ENCODE results near the gene CLDN12.

The CLDN12 gene

DNA sequence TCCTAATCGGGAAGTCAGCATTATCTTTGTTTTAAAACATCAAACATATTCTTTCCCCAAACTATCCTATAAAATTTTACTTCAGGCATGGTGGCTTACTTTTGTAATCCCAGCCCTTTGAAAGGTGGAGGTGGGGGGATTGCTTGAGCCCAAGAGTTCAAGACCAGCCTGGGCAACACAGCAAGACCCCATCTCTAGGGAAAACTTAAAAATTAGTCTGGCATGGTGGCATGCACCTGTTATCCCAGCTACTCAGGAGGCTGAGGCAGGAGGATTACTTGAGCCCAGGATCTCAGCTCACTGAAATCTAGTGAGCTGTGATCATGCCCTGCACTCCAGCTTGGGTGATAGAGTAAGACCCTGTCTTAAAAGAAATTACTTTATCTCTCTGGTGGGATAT lies 4.9 kb downstream of the CLDN12 start:
- H3K36me3 ChIP-seq (ENCODE audit: control insufficient read depth, insufficient read depth, low read length): peaks cover 15% of the 10 kb centered on the region
- no peak overlapping the region for H3K9ac ChIP-seq (ENCODE audit: low read length)
- no peaks in the 10 kb centered on the region for H3K27me3 ChIP-seq (ENCODE audit: control insufficient read depth, insufficient read depth, low read length)
- H3K4me3 ChIP-seq (ENCODE audit: low read length): no peak overlapping the region
- H3K4me1 ChIP-seq (ENCODE audit: control insufficient read depth, insufficient read depth, low read length): peaks cover 3% of the 10 kb centered on the region
- H3K27ac ChIP-seq (ENCODE audit: low read depth, low read length): no peak overlapping the region

DNA sequence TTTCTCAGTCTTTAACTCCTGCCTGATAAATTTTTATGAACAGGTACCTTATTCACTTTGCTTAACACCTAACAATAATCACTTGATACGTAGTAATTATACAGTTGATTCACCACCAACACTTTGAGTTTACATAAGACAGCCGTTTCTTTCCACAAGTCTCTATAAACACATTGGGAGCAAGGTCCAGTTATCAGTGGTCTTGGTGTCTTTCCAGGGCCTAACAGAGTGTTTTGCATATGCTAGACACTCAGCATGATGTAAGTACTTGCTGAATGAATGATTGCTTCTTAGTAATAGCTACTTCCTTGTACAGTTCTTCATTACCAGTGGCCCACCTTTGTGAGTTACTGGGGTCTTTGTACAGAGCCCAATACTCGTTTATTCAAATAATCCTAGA lies 6.4 kb downstream of the CLDN12 start:
- H3K4me1 ChIP-seq (ENCODE audit: control insufficient read depth, insufficient read depth, low read length): no peaks in the 10 kb centered on the region
- H3K9ac ChIP-seq (ENCODE audit: low read length): no peak overlapping the region
- peaks cover 15% of the 10 kb centered on the region for H3K36me3 ChIP-seq (ENCODE audit: control insufficient read depth, insufficient read depth, low read length)
- H3K4me3 ChIP-seq (ENCODE audit: low read length): no peak overlapping the region
- H3K27ac ChIP-seq (ENCODE audit: low read depth, low read length): no peak overlapping the region
- H3K27me3 ChIP-seq (ENCODE audit: control insufficient read depth, insufficient read depth, low read length): no peaks in the 10 kb centered on the region

DNA sequence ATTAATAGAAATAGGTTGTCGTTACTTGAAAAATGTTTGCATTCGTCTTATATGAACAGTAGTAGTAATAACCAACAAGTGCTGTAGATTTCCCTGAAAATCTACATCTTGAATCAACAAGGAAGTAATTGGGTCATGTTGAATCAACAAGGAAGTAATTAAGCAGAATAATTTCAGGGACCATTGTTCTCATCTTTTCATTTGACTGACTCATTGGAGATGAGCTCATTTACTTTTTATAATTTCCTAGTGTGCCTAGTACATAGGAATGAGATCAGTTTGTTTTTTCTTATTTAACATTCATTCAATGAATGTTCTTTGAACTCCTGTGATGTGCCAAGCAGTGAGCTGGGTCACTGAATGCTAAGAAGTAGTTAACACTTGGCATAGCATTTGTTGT lies 8.2 kb downstream of the CLDN12 start:
- Histone ChIP-seq H3K4me1 (ENCODE audit: control insufficient read depth, insufficient read depth, low read length) (no peaks in the 10 kb centered on the region), H3K27me3 (ENCODE audit: control insufficient read depth, insufficient read depth, low read length) (no peaks in the 10 kb centered on the region), H3K36me3 (ENCODE audit: control insufficient read depth, insufficient read depth, low read length) (peaks cover 9% of the 10 kb centered on the region), H3K9ac (ENCODE audit: low read length) (no peak overlapping the region), H3K4me3 (ENCODE audit: low read length) (no peak overlapping the region), H3K27ac (ENCODE audit: low read depth, low read length) (no peak overlapping the region)

DNA sequence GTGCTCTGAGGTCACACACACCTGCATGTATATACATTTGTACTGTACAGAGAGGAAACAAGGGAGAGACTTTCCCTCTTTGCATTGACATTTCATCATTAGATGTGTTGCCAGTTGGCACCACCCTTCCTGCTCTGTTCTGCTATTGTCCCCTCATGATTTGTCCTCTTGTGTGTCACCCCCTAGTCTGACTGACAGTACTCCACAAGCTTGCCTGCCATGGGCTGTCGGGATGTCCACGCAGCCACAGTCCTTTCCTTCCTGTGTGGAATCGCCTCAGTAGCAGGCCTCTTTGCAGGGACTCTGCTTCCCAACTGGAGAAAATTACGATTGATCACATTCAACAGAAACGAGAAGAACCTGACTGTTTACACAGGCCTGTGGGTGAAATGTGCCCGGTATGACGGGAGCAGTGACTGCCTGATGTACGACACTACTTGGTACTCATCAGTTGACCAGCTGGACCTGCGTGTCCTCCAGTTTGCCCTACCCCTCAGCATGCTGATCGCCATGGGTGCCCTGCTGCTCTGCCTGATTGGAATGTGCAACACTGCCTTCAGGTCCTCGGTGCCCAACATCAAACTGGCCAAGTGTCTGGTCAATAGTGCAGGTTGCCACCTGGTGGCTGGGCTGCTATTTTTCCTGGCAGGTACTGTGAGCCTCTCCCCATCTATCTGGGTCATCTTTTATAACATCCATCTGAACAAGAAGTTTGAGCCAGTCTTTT lies 9.4 kb downstream of the CLDN12 start:
- Histone ChIP-seq H3K9ac (ENCODE audit: low read length) (no peak overlapping the region), H3K4me1 (ENCODE audit: control insufficient read depth, insufficient read depth, low read length) (no peaks in the 10 kb centered on the region), H3K36me3 (ENCODE audit: control insufficient read depth, insufficient read depth, low read length) (peaks cover 6% of the 10 kb centered on the region), H3K4me3 (ENCODE audit: low read length) (no peak overlapping the region), H3K27ac (ENCODE audit: low read depth, low read length) (no peak overlapping the region), H3K27me3 (ENCODE audit: control insufficient read depth, insufficient read depth, low read length) (no peaks in the 10 kb centered on the region)

DNA sequence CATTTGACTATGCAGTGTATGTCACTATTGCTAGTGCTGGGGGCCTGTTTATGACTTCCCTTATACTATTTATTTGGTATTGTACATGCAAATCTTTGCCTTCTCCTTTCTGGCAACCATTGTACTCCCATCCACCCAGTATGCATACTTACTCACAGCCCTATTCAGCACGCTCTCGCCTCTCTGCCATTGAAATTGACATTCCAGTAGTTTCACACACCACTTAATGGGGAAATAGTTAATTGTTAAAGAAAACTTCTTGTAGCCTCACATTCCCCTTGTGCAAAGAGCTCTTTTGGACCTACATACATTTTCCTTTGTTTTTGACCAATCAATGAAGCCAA lies 9.9 kb downstream of the CLDN12 start:
- Histone ChIP-seq H3K4me1 (ENCODE audit: control insufficient read depth, insufficient read depth, low read length) (no peaks in the 10 kb centered on the region), H3K36me3 (ENCODE audit: control insufficient read depth, insufficient read depth, low read length) (peaks cover 5% of the 10 kb centered on the region), H3K9ac (ENCODE audit: low read length) (no peak overlapping the region), H3K4me3 (ENCODE audit: low read length) (no peak overlapping the region), H3K27me3 (ENCODE audit: control insufficient read depth, insufficient read depth, low read length) (no peaks in the 10 kb centered on the region), H3K27ac (ENCODE audit: low read depth, low read length) (no peak overlapping the region)

DNA sequence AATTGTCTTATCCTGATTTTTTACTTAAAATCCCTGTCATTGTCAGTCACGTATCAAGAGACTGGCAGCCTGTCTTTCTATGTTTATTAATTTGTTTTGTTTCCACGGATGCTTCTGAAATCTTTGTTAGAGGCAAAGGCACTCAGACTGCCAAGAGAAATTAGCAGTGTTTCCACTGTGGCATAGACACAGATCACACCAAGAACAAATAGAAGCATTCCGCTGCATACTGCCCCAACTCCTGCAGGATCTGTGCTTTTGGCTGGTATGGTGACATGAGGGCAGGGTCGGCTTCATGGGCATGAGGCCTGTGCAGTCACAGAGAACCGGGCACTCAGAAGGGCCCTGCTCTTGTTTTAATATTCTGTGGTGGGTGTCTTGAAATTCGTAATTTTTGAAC lies 18.4 kb downstream of the CLDN12 start:
- Histone ChIP-seq H3K27me3 (ENCODE audit: control insufficient read depth, insufficient read depth, low read length) (no peaks in the 10 kb centered on the region), H3K9ac (ENCODE audit: low read length) (no peak overlapping the region), H3K4me1 (ENCODE audit: control insufficient read depth, insufficient read depth, low read length) (no peaks in the 10 kb centered on the region), H3K36me3 (ENCODE audit: control insufficient read depth, insufficient read depth, low read length) (no peaks in the 10 kb centered on the region), H3K4me3 (ENCODE audit: low read length) (no peak overlapping the region), H3K27ac (ENCODE audit: low read depth, low read length) (no peak overlapping the region)

DNA sequence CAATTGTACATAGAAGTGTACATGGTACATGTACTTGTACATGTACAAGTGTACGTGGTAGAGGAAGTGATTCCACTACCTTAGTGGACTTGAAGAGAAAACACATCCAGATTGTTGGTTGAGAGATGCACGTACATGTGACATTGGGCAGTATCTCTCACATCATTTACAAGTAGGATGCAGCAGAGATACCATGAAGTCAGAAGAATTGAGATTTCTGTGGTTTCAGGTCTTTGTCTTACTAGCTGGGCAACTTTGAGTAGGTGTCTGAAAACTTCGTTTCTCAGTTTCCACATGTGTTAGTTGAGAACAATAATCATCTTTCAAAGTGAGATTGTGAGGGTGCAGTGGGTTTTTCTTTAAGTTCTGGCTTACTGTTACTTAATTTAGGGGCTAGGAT lies 21.5 kb downstream of the CLDN12 start:
- Histone ChIP-seq H3K4me3 (ENCODE audit: low read length) (no peak overlapping the region), H3K36me3 (ENCODE audit: control insufficient read depth, insufficient read depth, low read length) (no peaks in the 10 kb centered on the region), H3K9ac (ENCODE audit: low read length) (no peak overlapping the region), H3K27me3 (ENCODE audit: control insufficient read depth, insufficient read depth, low read length) (no peaks in the 10 kb centered on the region), H3K4me1 (ENCODE audit: control insufficient read depth, insufficient read depth, low read length) (no peaks in the 10 kb centered on the region), H3K27ac (ENCODE audit: low read depth, low read length) (no peak overlapping the region)

DNA sequence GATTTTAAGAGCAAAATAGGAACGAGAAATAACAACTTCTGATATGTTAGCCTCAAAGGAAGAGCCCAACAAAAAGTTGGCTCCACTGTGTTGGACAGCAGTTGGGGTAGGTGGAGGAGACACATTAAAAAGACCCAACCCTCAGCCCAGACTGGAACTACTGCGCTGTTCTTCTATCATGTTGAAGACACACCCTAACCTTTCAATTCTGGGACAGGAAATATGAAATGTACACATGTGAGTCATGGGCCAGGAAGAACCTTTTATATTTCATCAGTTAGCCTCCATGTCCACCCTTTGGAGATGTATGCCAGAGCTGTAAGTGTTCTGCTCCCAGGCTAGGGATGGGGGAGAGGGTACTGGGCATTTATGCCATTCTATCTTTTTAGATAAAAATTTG lies 22.1 kb downstream of the CLDN12 start:
- Histone ChIP-seq H3K36me3 (ENCODE audit: control insufficient read depth, insufficient read depth, low read length) (no peaks in the 10 kb centered on the region), H3K27me3 (ENCODE audit: control insufficient read depth, insufficient read depth, low read length) (no peaks in the 10 kb centered on the region), H3K4me1 (ENCODE audit: control insufficient read depth, insufficient read depth, low read length) (no peaks in the 10 kb centered on the region), H3K27ac (ENCODE audit: low read depth, low read length) (no peak overlapping the region), H3K4me3 (ENCODE audit: low read length) (no peak overlapping the region), H3K9ac (ENCODE audit: low read length) (no peak overlapping the region)

DNA sequence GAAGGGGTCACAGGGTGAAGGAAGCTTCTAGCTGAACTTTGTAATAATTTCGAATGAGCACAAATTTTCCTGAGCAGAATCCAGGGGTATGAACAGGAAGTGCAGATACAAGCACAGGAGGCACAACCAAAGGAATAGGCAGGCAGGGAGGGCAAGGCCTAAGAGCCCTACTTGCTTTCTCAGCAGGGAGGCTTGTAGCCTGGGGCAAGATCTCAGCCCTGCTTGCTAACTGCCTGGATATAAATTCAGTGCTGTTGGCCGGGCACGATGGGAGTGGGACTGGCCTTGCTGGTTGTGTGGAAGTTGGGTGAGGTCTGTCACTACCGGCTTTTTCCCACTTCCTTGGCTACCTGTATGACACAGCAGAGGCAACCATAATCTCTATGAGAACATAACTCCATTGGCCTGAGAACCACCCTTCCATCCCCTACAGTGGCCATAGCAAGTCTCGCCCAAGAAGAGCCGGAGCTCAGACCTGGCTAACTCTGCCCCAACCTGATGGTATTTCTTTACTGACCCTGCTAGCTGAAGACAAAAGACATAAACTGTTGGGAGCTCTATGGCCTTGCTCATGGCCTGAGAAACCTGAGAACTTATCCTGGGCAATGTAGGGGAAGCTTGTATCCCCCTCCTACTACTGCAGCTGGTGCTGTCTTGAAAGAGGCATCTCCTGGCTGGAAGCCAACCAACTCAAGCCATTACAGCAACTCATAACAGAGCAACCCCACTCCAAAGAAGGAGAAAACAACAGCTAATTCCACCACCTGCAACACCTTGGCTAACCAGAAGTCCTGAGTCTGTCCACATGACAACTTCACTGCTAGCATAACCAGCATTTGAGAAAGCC lies 27.6 kb downstream of the CLDN12 start:
- Histone ChIP-seq H3K27me3 (ENCODE audit: control insufficient read depth, insufficient read depth, low read length) (no peaks in the 10 kb centered on the region), H3K9ac (ENCODE audit: low read length) (no peak overlapping the region), H3K36me3 (ENCODE audit: control insufficient read depth, insufficient read depth, low read length) (no peaks in the 10 kb centered on the region), H3K4me1 (ENCODE audit: control insufficient read depth, insufficient read depth, low read length) (no peaks in the 10 kb centered on the region), H3K4me3 (ENCODE audit: low read length) (no peak overlapping the region), H3K27ac (ENCODE audit: low read depth, low read length) (no peak overlapping the region)

DNA sequence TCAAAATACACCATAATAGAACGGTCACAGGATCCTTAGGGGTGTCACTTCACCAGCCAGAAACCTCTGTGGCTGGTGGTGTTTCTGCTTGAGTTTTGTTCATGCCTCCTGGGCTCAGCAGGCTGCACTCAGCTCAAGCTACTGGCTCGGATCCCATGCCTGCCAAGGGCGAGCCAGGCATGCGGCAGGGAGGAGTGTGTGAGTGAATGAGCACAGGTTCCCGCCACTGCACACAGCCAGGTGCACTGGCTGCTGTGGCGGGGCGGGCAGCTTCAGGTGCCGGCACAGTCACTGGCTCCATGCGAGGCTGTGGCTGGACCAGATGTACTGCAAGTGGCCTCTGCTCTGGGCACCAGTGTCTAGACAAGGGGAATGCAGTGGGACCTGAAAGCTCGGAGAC lies 29.5 kb downstream of the CLDN12 start:
- Histone ChIP-seq H3K9ac (ENCODE audit: low read length) (no peak overlapping the region), H3K36me3 (ENCODE audit: control insufficient read depth, insufficient read depth, low read length) (no peaks in the 10 kb centered on the region), H3K27ac (ENCODE audit: low read depth, low read length) (no peak overlapping the region), H3K4me3 (ENCODE audit: low read length) (no peak overlapping the region), H3K4me1 (ENCODE audit: control insufficient read depth, insufficient read depth, low read length) (no peaks in the 10 kb centered on the region), H3K27me3 (ENCODE audit: control insufficient read depth, insufficient read depth, low read length) (no peaks in the 10 kb centered on the region)

DNA sequence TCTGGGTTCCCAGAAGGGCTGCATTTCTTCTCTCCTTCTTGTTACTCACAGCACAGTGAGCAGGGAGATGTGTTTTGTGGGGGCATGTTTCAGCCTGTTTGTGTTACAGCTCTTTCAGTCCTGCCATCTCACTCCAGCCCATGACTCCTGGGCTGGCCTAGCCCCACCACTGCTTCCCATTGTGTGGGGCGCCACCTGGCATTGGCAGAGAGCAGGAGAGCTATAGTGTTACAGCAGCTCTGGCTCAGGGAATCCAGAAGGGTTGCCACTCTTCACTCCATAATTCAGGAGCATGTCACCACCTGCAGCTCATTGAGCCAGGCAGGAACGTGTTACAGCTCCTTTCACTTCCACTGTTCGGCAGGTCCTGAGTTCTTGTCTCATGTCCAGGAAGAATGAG lies 30.0 kb downstream of the CLDN12 start:
- Histone ChIP-seq H3K9ac (ENCODE audit: low read length) (no peak overlapping the region), H3K4me1 (ENCODE audit: control insufficient read depth, insufficient read depth, low read length) (no peaks in the 10 kb centered on the region), H3K4me3 (ENCODE audit: low read length) (no peak overlapping the region), H3K27me3 (ENCODE audit: control insufficient read depth, insufficient read depth, low read length) (no peaks in the 10 kb centered on the region), H3K27ac (ENCODE audit: low read depth, low read length) (no peak overlapping the region), H3K36me3 (ENCODE audit: control insufficient read depth, insufficient read depth, low read length) (no peaks in the 10 kb centered on the region)

DNA sequence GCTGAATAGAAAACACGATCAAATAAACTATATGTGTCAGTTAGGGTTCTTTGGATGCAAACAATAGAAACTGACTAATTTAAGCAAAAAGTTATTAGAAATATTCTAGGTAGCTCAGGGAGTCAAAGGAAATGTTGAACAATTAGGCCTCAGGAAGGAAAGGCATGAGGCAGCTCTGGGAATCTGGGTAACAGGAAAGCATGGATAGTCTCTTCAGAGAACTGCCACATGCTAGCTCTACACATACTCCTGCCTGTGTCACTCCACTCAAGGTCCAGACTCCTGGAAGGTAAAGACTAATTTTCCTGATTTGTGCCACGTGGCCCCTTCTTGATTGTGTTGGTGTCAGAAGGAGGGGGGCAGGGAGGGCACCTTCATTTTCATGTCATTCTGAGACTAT lies 42.4 kb downstream of the CLDN12 start:
- Histone ChIP-seq H3K36me3 (ENCODE audit: control insufficient read depth, insufficient read depth, low read length) (no peaks in the 10 kb centered on the region), H3K27ac (ENCODE audit: low read depth, low read length) (no peak overlapping the region), H3K9ac (ENCODE audit: low read length) (no peak overlapping the region), H3K4me1 (ENCODE audit: control insufficient read depth, insufficient read depth, low read length) (no peaks in the 10 kb centered on the region), H3K4me3 (ENCODE audit: low read length) (no peak overlapping the region), H3K27me3 (ENCODE audit: control insufficient read depth, insufficient read depth, low read length) (no peaks in the 10 kb centered on the region)
